Measurements from ENCODE around the gene ENTPD2. TPM values are rescaled to one million over a fixed set of nuclear protein-coding genes. Genes with fewer than 3 reads are reported as not detected.

Gene ENTPD2
- total RNA-seq, 1 experiment from 2014 or later: 8.3 TPM

- TF ChIP-seq PRDM15 (CRISPR knock-in tag; IDR thresholded peaks at IDR 0.05) (no peak), FOXP1 (CRISPR knock-in tag; IDR thresholded peaks at IDR 0.05; ENCODE audit: borderline replicate concordance) (no peak), GTF2I (CRISPR knock-in tag; conservative IDR thresholded peaks at IDR 0.05) (no peak), FOXJ3 (CRISPR knock-in tag; IDR thresholded peaks at IDR 0.05; ENCODE audit: borderline replicate concordance) (no peak), TEAD4 (CRISPR knock-in tag; IDR thresholded peaks at IDR 0.05) (no peak), ZBTB43 (CRISPR knock-in tag; IDR thresholded peaks at IDR 0.05) (no peak), AR (CRISPR knock-in tag; IDR thresholded peaks at IDR 0.05) (no peak), TCF7 (CRISPR knock-in tag; IDR thresholded peaks at IDR 0.05; ENCODE audit: low read depth) (no peak), CDX4 (CRISPR knock-in tag; IDR thresholded peaks at IDR 0.05; ENCODE audit: borderline replicate concordance) (no peak), SMAD4 (CRISPR knock-in tag; IDR thresholded peaks at IDR 0.05) (no peak), ZNF532 (CRISPR knock-in tag; IDR thresholded peaks at IDR 0.05; ENCODE audit: borderline replicate concordance) (no peak), CREM (CRISPR knock-in tag; IDR thresholded peaks at IDR 0.05) (no peak)
Observed at GRCh38 chr9:137032858-137033257, 21.0 kb downstream of the ENTPD2 start (continued).
